Kidney capillary endothelial cell (primary cell): ENCODE measurements around the gene CYP11A1.
"Not testable (repeated sequence)": the region's sequence is repeated elsewhere in the genome, so short reads cannot be mapped to it uniquely, and the experiment has no call there.

ENCODE experiments used
- DNase-seq: peaks from one replicate; pipeline ENCODE4 v3.0.0-alpha.2; 2018; ENCODE audit warnings: low spot score

Gene CYP11A1

DNA sequence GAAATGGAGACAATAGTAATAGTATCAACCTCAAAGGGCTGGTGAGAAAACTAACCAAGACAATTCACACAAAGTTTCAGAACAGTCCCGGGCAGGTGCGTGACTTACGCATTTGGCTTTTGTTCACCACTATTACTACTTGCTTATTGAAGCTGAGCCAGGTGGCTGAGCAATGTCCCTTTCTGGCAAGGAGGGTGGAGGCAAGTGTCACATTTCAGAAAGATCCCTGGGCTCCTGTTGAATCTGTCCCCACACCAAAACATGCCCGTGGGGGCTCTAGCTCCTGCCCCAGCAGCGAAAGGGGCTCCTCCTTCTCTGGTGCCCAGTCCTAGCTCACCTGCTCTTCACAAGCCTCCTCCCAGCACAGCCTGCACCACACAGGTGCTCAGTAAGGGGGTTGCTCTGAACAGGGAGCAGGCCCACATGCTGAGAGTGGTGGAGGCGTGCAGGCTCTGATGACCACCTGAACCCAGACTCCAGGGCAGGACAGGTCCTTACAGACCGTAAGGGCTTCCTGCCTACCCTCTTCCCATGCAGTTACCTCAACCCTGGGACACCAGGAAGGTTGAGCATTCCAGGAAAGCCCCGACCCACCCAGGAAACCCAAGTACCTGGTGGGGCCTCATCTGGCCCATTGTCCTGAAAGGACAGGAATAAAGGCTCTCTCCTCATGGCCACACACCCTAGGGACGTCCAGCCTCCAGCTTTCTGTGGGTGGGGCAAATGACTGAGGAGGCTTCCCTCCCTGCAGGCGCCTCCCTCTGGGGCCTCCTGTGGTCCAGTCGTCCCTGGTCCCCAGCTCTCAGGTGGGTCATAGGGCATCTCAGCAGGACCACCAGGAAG is 33.7 kb upstream of the CYP11A1 start:
- no peak for DNase-seq

DNA sequence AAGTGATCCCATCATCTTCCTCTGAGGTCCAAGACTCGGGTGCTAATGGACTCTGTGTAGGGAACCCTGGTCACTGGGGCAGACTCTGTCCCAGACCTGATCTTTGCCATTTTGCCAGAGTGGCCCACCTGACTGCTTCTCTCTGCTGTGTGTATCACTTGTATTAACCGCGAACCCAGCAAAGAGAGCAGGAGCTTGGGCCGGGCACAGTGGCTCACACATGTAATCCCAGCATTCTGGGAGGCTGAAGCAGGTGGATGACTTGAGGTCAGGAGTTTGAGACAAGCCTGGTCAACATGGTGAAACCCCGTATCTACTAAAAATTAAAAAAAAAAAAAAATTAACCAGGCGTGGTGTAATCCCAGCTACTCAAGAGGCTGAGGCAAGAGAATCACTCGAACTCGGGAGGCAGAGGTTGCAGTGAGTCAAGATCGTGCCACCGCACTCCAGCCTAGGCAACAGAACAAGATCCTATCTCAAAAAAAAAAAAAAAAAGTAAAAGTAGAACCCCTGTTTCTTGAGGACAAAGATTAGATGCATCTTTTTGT is 32.9 kb upstream of the CYP11A1 start:
- no peak for DNase-seq

DNA sequence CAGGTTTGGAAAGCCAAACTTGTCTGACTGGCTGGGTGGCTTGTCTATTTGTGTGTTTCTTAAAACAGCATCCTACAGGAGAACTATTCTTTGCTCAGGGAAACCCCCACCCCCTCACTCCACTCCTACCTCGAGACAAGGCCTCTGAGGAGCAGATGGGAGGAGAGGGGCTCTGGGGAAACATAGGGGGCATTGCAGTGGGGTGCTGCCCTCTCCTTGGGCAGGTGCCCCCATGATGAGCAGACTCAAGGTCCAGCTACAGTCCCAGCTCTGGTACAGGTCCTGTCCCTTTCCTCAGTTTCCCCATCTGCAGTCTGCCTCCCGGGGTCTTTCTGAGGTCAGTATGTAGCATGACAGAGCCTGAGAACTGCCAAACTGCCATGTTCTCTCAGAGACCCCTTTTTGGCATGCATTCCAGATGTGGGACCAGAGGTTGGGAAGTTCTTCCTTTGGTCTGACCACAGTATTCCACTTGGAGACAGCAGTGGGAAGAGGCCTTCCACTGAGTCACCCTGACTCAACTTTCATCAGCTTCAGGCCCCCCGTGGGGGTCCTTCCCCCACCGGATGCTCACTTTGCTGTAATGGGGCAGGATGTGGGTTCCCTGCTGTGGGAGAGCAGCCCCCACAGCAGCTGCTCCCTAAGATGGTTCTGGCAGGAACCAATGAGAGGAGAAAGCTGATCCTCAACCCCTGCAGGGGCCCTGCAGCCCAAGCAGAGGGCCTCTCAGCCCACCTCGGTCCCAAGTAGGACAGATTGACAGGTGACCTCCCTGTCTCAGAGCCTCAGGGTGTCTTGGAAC is 32.3 kb upstream of the CYP11A1 start:
- peak; percentile 60 for DNase-seq

DNA sequence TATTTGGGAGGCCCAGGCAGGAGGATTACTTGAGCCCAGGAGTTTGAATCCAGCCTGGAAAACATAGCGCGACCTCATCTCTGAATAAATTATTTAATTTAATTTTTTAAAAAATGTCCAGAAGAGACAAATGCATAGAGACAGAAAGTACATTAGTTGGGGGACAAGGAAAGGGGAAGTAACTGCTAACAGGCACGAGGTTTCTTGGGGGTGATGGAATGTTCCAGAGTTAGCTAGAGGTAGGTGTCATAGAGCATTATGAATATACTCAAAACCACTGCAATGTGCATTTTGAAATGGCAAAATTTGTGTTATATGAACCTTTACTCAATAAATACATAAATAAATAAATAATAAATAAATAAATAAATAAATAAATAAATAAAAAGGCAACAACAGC is 31.7 kb upstream of the CYP11A1 start:
- DNase-seq = no peak

DNA sequence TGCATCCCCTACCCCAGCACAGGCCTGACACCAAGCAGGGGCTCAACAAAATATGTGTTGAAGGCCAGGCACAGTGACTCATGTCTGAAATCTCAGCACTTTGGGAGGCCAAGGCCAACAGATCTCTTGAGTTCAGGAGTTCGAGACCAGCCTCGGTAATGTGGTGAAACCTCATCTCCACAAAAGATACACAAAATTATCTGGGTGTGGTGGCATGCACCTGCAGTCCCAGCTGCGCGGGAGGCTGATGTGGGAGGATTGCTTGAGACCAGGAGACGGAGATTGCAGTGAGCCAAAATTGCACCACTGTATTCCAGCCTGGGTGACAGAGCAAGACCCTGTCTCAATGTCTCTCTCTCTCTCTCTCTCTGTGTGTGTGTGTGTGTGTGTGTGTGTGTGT is 30.7 kb upstream of the CYP11A1 start:
- DNase-seq = no peak

DNA sequence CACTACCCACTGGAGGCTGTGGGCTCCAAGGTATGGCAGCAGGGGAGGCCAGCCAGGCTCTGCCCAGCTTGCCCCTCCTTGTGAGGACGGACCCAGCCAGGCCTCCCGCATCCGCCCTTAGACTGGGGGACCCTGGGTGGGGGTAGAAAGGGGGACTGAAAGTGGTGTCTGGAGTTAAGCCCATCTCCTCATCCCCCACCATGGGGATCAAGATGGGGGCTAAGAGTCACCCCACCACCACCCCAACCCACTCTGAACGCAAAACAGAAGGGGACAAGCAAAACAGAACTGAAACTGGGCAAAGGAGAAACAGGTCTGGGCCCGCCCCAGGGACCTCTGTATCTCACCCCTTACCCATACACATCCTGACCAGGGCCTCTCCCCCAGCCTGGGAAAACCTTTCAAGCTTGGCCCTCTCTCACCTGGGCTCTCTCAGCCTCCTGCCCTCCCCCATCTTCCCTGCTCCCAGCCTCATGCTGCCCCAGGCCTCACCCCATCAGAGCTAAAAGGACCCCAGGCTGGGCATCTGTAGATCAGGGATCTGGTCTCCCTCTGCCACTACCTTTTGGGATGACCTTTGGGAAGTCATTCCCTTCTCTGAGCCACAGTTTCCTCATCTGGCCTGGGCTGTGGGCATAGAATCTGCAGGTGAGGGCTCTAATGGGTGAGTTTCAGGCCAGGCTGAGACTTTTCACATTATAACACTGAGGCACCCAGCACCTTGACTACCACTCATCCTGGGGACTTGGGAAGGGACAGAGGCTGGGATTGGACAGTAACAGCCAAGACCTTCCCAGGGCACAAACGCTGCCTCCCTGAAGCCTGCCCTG is 30.0 kb upstream of the CYP11A1 start:
- DNase-seq = no peak

DNA sequence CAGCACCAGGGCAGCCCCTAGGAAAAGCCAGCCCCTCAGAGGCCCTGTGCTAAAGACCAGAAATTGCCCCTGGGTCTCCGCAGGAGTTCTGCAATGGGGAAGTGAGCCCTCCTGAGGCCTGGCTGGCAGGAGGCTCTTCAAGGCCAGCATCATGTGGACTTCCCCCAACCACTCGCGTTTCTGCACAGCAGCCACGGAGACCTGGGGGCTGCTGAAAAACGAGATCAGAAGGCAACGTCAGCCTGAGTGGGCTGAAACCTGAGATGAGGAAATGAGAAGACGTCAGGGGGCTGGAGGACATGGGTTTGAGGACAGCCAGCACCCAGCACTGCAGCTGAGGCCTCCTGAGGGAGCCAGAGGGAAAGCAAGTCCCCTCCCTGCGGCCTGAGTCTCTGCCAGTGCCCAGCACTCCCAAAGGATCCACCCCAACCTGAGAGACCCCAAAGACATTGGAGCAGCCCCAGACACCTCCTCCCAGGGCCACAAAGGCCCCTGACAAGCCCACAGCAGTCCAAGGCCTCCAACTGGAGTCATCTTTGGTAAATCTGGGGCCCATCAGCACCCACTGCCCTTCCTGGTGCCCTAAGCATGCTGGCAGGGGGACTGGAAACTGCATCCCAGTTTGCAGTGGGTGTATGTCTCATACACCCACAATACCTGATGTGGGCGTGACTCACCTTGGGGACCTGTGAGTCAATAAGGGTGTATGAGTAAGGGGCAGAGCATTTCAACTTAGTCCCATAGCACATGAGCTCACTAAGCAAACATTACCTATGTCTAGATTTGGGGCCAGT is 29.2 kb upstream of the CYP11A1 start:
- no peak for DNase-seq

DNA sequence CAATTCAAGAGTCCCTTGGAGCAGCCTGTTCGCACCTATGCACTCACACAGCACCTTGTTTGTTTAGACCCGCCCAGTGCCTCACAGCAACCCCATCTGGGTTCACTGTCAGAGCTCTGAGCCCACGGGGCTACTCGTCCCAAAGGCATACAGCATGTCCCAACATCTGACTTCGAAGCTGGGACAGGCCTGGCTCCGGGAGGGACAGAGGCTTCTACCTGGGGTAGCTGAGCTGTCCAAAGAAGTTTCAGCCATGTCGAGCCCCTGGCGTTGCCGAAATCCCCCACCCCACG is 28.6 kb upstream of the CYP11A1 start:
- no peak for DNase-seq

DNA sequence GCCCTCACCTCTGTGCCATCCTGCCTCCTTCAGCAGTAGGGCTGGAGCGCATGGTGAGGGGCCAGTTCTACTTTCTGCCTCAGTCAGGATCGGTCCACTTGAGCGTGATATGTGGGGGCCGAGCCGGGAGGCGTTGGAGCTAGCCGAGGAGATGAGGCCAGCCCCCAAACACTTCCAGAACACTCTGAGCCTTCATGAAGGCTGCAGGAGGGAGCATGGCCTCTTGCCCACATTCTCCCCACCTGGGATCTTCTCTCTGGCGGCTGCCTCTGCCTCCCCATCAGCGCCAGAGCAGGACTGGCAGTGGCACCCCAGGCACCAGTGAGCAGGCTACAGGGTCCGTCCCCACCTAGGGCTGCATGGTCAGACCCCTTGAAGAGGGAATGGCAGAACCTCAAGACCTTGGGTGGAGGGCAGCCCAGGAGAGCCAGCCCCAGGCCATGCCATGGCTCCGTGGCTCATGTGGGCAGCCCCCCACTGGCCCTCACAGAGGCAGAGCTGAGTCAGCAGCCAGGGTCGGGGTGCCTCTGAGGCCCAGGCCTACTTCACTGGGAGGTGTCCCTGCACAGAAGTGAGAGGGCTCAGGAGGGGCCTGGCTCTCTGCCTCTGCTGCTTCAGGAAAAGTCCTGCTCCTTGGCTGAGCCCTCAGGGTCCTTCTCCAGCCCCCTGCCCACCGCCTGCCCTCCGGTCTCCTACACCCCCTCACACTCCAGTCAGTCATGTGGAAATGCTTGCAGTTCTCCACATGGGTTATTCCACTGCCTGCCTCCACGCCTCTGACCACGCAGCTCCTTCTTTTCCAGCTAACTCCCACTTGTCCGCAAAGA is 28.1 kb upstream of the CYP11A1 start:
- no peak for DNase-seq

DNA sequence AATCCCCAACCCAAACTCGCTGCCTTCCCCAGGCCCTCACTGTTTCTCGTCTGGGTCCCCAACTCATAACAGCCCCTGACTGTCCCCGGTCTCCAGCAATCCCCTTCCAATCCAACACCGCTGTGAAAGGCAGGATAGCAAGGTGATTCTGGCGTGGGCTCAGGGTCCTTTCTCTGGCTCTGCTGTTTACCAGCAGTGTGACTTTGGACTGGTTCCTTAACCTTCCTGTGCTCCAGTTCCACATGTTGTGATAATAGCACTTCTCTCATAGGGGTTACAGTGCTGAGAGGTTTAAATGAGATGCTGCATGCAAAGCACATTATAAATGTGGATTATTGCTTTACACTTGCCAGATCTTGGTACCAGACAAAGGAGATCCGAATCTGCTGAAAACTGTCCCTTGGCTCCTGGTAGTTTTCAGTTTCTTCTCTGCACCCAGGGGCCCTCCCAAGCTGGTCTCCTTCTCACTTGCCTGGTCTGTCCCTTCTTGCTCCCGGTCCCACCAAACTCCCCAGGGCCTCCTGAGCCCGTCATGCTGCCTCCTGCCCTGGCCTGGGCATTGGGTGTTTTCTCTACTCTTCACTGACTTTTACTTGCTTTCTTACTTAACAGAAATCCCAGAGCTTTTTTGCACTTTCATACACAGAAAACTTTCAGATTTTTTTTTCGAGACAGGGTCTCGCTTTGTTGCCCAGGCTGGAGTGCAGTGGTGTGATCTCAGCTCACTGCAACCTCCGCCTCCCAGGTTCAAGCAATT is 26.8 kb upstream of the CYP11A1 start:
- DNase-seq = no peak

DNA sequence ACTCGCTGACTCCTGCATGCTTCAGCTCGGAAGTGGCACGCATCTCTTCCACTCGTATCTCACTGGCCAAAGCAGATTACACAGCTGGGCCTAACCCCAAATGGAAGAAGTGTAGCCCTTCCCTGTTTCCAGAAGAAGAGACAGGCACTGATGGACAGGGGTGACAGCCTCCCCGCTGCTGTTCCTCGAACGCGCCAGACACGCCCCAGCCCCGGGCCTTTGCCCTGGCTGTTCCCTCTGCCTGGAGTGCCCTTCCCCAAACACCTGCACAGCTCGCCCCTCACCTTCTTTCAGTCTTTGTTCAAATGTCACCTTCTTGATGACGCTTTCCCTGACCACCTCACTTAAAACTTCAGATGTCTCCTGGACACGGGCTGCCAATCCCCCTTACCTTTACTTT is 26.0 kb upstream of the CYP11A1 start:
- DNase-seq = no peak

DNA sequence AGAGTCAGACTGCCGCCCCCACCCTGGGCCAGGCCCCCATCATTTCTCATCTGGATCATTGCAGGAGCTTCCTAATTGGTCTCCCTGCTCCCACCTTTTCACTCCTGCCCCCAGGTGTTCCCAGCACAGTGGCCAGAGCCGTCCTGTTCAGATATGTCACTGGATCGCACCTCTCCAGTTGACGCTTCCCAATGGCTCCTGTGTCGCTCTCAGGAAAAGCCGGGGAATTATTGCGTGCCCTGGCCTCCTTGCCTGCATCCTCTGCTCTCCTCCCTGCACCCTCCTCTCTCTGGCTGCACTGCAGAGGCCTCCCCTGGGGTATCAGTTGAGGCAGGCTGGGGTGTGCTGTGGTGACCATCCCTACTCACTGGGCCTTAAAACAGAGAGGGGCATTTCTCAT is 25.5 kb upstream of the CYP11A1 start:
- no peak for DNase-seq

DNA sequence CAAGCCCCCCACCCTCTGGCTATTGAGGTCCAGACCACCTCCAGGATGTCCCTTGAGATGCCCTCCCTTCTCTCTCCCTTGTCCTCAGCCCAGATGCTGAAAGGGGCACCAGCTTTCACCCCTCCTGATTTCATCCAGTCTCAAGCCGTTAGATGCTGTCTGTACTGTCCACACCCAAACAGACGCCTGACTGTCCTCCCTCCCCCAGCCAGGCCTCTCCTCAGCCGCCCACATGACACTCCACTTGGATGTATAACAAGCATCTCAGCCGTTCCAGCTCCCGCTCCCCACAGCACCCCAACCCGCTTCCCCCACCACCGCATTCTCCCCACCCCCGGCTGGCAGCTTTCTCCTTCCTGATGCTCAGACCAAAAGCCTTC is 25.0 kb upstream of the CYP11A1 start:
- no peak for DNase-seq

DNA sequence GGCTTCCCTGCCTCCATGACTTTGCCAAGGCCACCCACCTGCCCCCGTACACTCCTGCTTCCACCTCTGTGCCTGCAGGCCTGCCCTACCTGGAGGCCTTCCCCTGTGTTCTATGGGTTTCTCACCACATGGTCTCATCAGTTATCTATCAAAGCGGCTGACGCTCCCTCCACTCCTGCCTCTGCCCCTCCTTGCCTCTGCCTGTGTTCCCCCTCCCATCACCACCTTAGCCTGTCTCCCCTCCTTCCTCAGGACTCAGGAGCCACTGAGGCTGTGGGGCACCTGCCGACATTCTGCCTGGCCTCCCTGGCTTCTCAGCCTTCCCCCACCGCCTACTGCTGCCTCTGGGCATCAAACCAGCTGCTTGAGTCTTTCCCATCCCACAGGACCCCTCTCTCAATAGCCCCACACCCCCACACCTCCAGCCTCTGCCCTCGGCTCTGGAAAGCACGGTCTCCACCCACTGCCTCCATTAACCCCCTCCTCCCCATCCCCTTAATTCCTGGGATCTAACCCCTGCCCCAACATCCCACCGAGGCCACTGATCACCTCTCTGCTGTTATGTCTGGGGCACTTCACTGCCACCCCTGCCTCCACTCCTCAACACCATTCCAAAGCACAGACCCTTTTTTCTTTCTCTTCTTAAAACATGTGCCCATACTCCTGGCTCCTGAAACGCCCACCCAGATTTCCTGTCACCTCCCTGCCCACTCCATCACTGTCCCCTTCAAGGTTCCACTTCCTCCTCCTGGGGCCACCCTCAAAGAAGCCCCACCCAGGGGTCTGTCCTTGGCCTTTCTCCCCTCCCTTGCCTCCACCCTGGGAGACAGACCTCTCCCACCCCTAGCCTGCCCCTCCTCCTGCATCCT is 24.4 kb upstream of the CYP11A1 start:
- DNase-seq = no peak

DNA sequence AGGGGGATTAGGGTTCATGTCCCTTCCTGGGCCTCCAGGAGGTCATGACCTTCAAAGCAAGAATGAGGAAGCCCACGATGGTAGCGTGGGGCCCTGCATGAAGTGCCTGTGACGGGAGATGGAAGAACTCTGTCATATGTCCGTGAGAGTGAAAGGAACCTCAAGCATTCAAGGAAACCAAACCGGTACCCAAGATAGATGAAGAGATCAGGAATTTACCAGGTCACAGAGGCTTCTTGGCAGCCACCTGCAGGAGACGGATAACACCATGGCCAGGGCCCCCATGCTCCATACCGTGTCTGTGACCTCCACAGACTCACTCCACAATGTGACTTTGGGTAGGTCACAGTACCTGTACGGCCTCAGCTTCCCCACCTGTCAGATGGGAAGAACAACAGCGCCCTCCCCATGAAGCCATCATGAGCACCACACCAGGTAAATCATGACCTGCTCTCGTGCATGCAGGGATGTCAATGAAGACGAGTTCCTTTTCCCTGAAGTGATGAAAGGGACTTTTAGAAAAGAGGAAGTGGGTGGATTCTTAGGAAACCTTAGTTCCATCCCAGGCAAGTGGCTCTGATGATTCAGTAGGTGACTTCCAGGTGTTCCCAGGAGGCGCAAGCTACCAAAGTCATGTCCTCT is 23.3 kb upstream of the CYP11A1 start:
- no peak for DNase-seq

DNA sequence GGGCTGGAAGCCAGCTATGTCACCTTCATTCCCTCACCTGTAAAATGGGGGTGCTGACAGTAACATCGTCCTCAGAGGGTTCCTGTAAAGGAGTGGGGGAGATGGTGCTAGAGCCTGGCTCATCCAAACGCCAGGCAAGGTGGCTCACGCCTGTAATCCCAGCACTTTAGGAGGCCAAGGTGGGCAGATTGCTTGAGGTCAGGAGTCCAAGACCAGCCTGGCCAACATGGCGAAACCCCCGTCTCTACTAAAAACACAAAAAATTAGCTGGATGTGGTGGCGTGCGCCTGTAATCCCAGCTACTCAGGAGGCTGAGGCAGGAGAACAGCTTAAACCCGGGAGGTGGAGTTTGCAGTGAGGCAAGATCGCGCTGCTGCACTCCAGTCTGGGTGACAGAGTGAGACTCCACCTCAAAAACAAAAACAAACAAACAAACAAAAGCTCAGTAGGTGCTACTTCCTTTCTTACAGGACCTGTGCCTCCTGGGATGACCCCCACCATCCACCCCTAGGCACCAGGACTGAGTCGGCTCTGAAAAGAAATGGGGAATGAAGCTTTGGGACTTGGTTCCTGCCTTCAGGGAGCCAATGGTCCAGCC is 22.7 kb upstream of the CYP11A1 start:
- DNase-seq = not testable (repeated sequence)

DNA sequence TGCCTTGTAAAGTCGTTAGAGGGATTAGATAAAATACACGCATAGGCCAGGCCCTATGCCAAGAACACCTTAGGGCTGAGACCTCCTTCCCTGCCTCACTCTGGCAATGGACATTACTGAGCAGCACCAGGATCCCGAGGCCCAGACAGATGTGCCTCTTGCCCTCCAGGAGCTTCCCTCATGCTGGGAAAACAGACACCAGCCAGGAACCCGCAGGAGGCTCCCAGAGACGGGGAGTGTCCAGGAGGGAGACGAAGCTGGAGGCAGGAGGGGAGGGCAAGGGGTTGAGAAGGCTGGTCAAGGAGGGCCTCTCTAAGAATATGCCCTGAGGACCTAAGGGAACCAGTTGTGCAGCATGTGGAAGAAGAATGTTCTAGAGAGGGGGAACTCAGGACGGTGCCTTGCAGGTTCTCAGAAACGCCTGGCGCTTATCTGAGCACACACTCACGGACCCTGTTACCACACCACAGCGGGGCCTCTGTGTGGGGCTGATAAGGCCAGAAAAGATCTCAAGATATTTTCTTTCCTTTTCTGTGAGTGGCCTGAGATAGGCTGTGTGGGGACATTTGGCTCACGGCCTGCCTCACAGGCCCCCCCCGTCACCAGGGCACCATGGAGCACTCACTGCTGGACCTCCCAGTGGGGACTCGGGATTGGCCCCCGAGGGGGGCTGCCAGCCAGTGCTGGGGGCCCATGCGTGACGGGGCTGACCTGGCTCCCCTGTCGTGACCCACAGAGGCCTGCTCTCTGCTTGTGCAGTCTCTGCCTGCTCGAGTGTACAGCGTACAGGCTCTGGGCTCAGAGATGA is 22.0 kb upstream of the CYP11A1 start:
- DNase-seq = no peak
